ENCODE data around the gene COL6A2.

The COL6A2 gene

GRCh38 chr21:46078978-46079351 is 18.9 kb upstream of the COL6A2 start:
- no peak overlapping the region for H3K9ac ChIP-seq (ENCODE audit: low read length in 5 of 5)
- H3K9me3 ChIP-seq (ENCODE audit: control insufficient read depth in 5 of 5, low read length in 5 of 5) = no peaks in the 10 kb centered on the region
- H3K27ac ChIP-seq (ENCODE audit: low read depth, low read length) = peak overlapping the region; percentile 46
- H3K4me3 ChIP-seq (ENCODE audit: low read depth in 1 of 5, low read length in 5 of 5) = no peak overlapping the region
- H3K4me1 ChIP-seq (ENCODE audit: control insufficient read depth in 5 of 5, insufficient read depth in 5 of 5, low read length in 5 of 5) = peaks cover 17 to 38% (median 35%) of the 10 kb centered on the region in 5 donors
- H3K36me3 ChIP-seq (ENCODE audit: control insufficient read depth in 5 of 5, insufficient read depth in 5 of 5, low read length in 5 of 5) = no peaks in the 10 kb centered on the region
- H3K27me3 ChIP-seq (ENCODE audit: control insufficient read depth in 5 of 5, insufficient read depth in 4 of 5, low read length in 5 of 5) = peaks cover 0 to 26% (median 7%) of the 10 kb centered on the region in 5 donors

- Histone ChIP-seq H3K27ac (ENCODE audit: low read depth, low read length) (no peak overlapping the region), H3K27me3 (ENCODE audit: control insufficient read depth in 5 of 5, insufficient read depth in 4 of 5, low read length in 5 of 5) (peaks cover 0 to 29% (median 7%) of the 10 kb centered on the region in 5 donors), H3K9me3 (ENCODE audit: control insufficient read depth in 5 of 5, low read length in 5 of 5) (no peaks in the 10 kb centered on the region), H3K36me3 (ENCODE audit: control insufficient read depth in 5 of 5, insufficient read depth in 5 of 5, low read length in 5 of 5) (no peaks in the 10 kb centered on the region), H3K9ac (ENCODE audit: low read length in 5 of 5) (no peak overlapping the region), H3K4me3 (ENCODE audit: low read depth in 1 of 5, low read length in 5 of 5) (no peak overlapping the region), H3K4me1 (ENCODE audit: control insufficient read depth in 5 of 5, insufficient read depth in 5 of 5, low read length in 5 of 5) (peaks cover 17 to 40% (median 35%) of the 10 kb centered on the region in 5 donors)
Measured at GRCh38 chr21:46079352-46080170, 18.4 kb upstream of the COL6A2 start.

- no peak overlapping the region for H3K27ac ChIP-seq (ENCODE audit: low read depth, low read length)
- H3K4me1 ChIP-seq (ENCODE audit: control insufficient read depth in 5 of 5, insufficient read depth in 5 of 5, low read length in 5 of 5) = peaks cover 17 to 40% (median 35%) of the 10 kb centered on the region in 5 donors
- no peaks in the 10 kb centered on the region for H3K36me3 ChIP-seq (ENCODE audit: control insufficient read depth in 5 of 5, insufficient read depth in 5 of 5, low read length in 5 of 5)
- H3K9me3 ChIP-seq (ENCODE audit: control insufficient read depth in 5 of 5, low read length in 5 of 5) = no peaks in the 10 kb centered on the region
- peaks cover 0 to 29% (median 7%) of the 10 kb centered on the region in 5 donors for H3K27me3 ChIP-seq (ENCODE audit: control insufficient read depth in 5 of 5, insufficient read depth in 4 of 5, low read length in 5 of 5)
- H3K4me3 ChIP-seq (ENCODE audit: low read depth in 1 of 5, low read length in 5 of 5) = no peak overlapping the region
- no peak overlapping the region for H3K9ac ChIP-seq (ENCODE audit: low read length in 5 of 5)
Measured at GRCh38 chr21:46080171-46081021, 17.5 kb upstream of the COL6A2 start.

- no peaks in the 10 kb centered on the region for H3K9me3 ChIP-seq (ENCODE audit: control insufficient read depth in 5 of 5, low read length in 5 of 5)
- H3K27ac ChIP-seq (ENCODE audit: low read depth, low read length) = no peak overlapping the region
- peaks cover 17 to 40% (median 35%) of the 10 kb centered on the region in 5 donors for H3K4me1 ChIP-seq (ENCODE audit: control insufficient read depth in 5 of 5, insufficient read depth in 5 of 5, low read length in 5 of 5)
Measured at GRCh38 chr21:46081022-46081861, 16.7 kb upstream of the COL6A2 start.

GRCh38 chr21:46081862-46082712 is 15.8 kb upstream of the COL6A2 start:
- no peak overlapping the region for H3K9ac ChIP-seq (ENCODE audit: low read length in 5 of 5)
- H3K9me3 ChIP-seq (ENCODE audit: control insufficient read depth in 5 of 5, low read length in 5 of 5) = no peaks in the 10 kb centered on the region
- peaks cover 0 to 29% (median 7%) of the 10 kb centered on the region in 5 donors for H3K27me3 ChIP-seq (ENCODE audit: control insufficient read depth in 5 of 5, insufficient read depth in 4 of 5, low read length in 5 of 5)
- H3K27ac ChIP-seq (ENCODE audit: low read depth, low read length) = no peak overlapping the region
- H3K36me3 ChIP-seq (ENCODE audit: control insufficient read depth in 5 of 5, insufficient read depth in 5 of 5, low read length in 5 of 5) = no peaks in the 10 kb centered on the region
- H3K4me3 ChIP-seq (ENCODE audit: low read depth in 1 of 5, low read length in 5 of 5) = no peak overlapping the region
- peaks cover 17 to 40% (median 35%) of the 10 kb centered on the region in 5 donors for H3K4me1 ChIP-seq (ENCODE audit: control insufficient read depth in 5 of 5, insufficient read depth in 5 of 5, low read length in 5 of 5)

More at GRCh38 chr21:46081022-46081861, 16.7 kb upstream of the COL6A2 start:
- H3K27me3 ChIP-seq (ENCODE audit: control insufficient read depth in 5 of 5, insufficient read depth in 4 of 5, low read length in 5 of 5) = peaks cover 0 to 29% (median 7%) of the 10 kb centered on the region in 5 donors
- H3K36me3 ChIP-seq (ENCODE audit: control insufficient read depth in 5 of 5, insufficient read depth in 5 of 5, low read length in 5 of 5) = no peaks in the 10 kb centered on the region
- H3K4me3 ChIP-seq (ENCODE audit: low read depth in 1 of 5, low read length in 5 of 5) = no peak overlapping the region
- no peak overlapping the region for H3K9ac ChIP-seq (ENCODE audit: low read length in 5 of 5)

- Histone ChIP-seq H3K36me3 (ENCODE audit: control insufficient read depth in 5 of 5, insufficient read depth in 5 of 5, low read length in 5 of 5) (no peaks in the 10 kb centered on the region), H3K27me3 (ENCODE audit: control insufficient read depth in 5 of 5, insufficient read depth in 4 of 5, low read length in 5 of 5) (peaks cover 0 to 29% (median 7%) of the 10 kb centered on the region in 5 donors), H3K9ac (ENCODE audit: low read length in 5 of 5) (no peak overlapping the region), H3K9me3 (ENCODE audit: control insufficient read depth in 5 of 5, low read length in 5 of 5) (no peaks in the 10 kb centered on the region), H3K27ac (ENCODE audit: low read depth, low read length) (no peak overlapping the region), H3K4me1 (ENCODE audit: control insufficient read depth in 5 of 5, insufficient read depth in 5 of 5, low read length in 5 of 5) (peaks cover 17 to 40% (median 35%) of the 10 kb centered on the region in 5 donors), H3K4me3 (ENCODE audit: low read depth in 1 of 5, low read length in 5 of 5) (no peak overlapping the region)
Measured at GRCh38 chr21:46082713-46082962, 15.3 kb upstream of the COL6A2 start.

- Histone ChIP-seq H3K36me3 (ENCODE audit: control insufficient read depth in 5 of 5, insufficient read depth in 5 of 5, low read length in 5 of 5) (no peaks in the 10 kb centered on the region), H3K27ac (ENCODE audit: low read depth, low read length) (no peak overlapping the region), H3K4me1 (ENCODE audit: control insufficient read depth in 5 of 5, insufficient read depth in 5 of 5, low read length in 5 of 5) (peaks cover 15 to 38% (median 35%) of the 10 kb centered on the region in 5 donors), H3K27me3 (ENCODE audit: control insufficient read depth in 5 of 5, insufficient read depth in 4 of 5, low read length in 5 of 5) (peaks cover 0 to 29% (median 7%) of the 10 kb centered on the region in 5 donors), H3K4me3 (ENCODE audit: low read depth in 1 of 5, low read length in 5 of 5) (no peak overlapping the region), H3K9ac (ENCODE audit: low read length in 5 of 5) (no peak overlapping the region), H3K9me3 (ENCODE audit: control insufficient read depth in 5 of 5, low read length in 5 of 5) (peaks cover 0 to 4% (median under 1%) of the 10 kb centered on the region in 5 donors)
Measured at GRCh38 chr21:46082963-46083790, 14.7 kb upstream of the COL6A2 start.

- Histone ChIP-seq H3K4me1 (ENCODE audit: control insufficient read depth in 5 of 5, insufficient read depth in 5 of 5, low read length in 5 of 5) (peaks cover 11 to 30% (median 27%) of the 10 kb centered on the region in 5 donors), H3K9me3 (ENCODE audit: control insufficient read depth in 5 of 5, low read length in 5 of 5) (peaks cover 0 to 5% (median 3%) of the 10 kb centered on the region in 5 donors), H3K4me3 (ENCODE audit: low read depth in 1 of 5, low read length in 5 of 5) (no peak overlapping the region), H3K36me3 (ENCODE audit: control insufficient read depth in 5 of 5, insufficient read depth in 5 of 5, low read length in 5 of 5) (no peaks in the 10 kb centered on the region), H3K9ac (ENCODE audit: low read length in 5 of 5) (no peak overlapping the region), H3K27me3 (ENCODE audit: control insufficient read depth in 5 of 5, insufficient read depth in 4 of 5, low read length in 5 of 5) (peaks cover 0 to 27% (median 7%) of the 10 kb centered on the region in 5 donors), H3K27ac (ENCODE audit: low read depth, low read length) (no peak overlapping the region)
Measured at GRCh38 chr21:46083791-46084561, 13.9 kb upstream of the COL6A2 start.
